HepG2 (cell line): Measurements from ENCODE around the gene PRKCZ. TPM values are rescaled to one million over a fixed set of nuclear protein-coding genes. Genes with fewer than 3 reads are reported as not detected.

Experiments
- BATF2 ChIP-seq: sonication (generic); formaldehyde crosslinking; IDR thresholded peaks from 2 replicates; pipeline ENCODE4 v1.8.0; 2022; ENCODE audit warnings: mild to moderate bottlenecking, missing genetic modification reagents, moderate library complexity
- CCDC6 ChIP-seq: sonication (generic); formaldehyde crosslinking; IDR thresholded peaks from 2 replicates; pipeline ENCODE4 v1.8.1; 2022; ENCODE audit warnings: mild to moderate bottlenecking, missing genetic modification reagents, moderate library complexity
- E2F2 ChIP-seq: sonication (generic); formaldehyde crosslinking; IDR thresholded peaks from 2 replicates; pipeline ENCODE4 v1.4.0; 2020; ENCODE audit warnings: missing genetic modification reagents, borderline replicate concordance
- ELF1 ChIP-seq: sonication (generic); formaldehyde crosslinking; IDR thresholded peaks from 2 replicates; pipeline ENCODE4 v1.4.0; 2020; ENCODE audit warnings: missing genetic modification reagents
- GATA4 ChIP-seq: sonication (generic); IDR thresholded peaks from 2 replicates; pipeline ENCODE4 v1.6.1; 2016; ENCODE audit warnings: antibody characterized with exemption, low read depth, borderline replicate concordance
- HINFP ChIP-seq: sonication (generic); formaldehyde crosslinking; IDR thresholded peaks from 2 replicates; pipeline ENCODE4 v1.4.0; 2020; ENCODE audit warnings: low read depth, mild to moderate bottlenecking, missing genetic modification reagents
- KDM2A ChIP-seq: sonication (generic); formaldehyde crosslinking; IDR thresholded peaks from 2 replicates; pipeline ENCODE4 v1.4.0; 2020; ENCODE audit warnings: low read depth, missing genetic modification reagents, borderline replicate concordance
- KMT2B ChIP-seq: IDR thresholded peaks from 2 replicates; pipeline ENCODE4 v1.6.1; 2016; ENCODE audit warnings: missing genetic modification reagents, missing compliant biosample characterization
- MAFG ChIP-seq: sonication (generic); formaldehyde crosslinking; IDR thresholded peaks from 2 replicates; pipeline ENCODE4 v1.5.1; 2020; ENCODE audit warnings: mild to moderate bottlenecking, missing genetic modification reagents
- TERF1 ChIP-seq: sonication (generic); formaldehyde crosslinking; IDR thresholded peaks from 2 replicates; pipeline ENCODE4 v1.8.0; 2022; ENCODE audit warnings: mild to moderate bottlenecking, missing genetic modification reagents, moderate library complexity
- ZBTB21 ChIP-seq: sonication (generic); formaldehyde crosslinking; IDR thresholded peaks from 2 replicates; pipeline ENCODE4 v1.4.0; 2020; ENCODE audit warnings: missing genetic modification reagents
- ZFP1 ChIP-seq: IDR thresholded peaks from 2 replicates; pipeline ENCODE4 v1.6.1; 2016
- ZNF703 ChIP-seq: sonication (generic); formaldehyde crosslinking; IDR thresholded peaks from 2 replicates; pipeline ENCODE4 v1.5.1; 2020; ENCODE audit warnings: missing genetic modification reagents, mild to moderate bottlenecking, moderate library complexity, borderline replicate concordance
- ZNF737 ChIP-seq: sonication (generic); formaldehyde crosslinking; IDR thresholded peaks from 2 replicates; pipeline ENCODE4 v1.5.0; 2020; ENCODE audit warnings: missing genetic modification reagents, mild to moderate bottlenecking, borderline replicate concordance
- ZNF781 ChIP-seq: sonication (generic); formaldehyde crosslinking; IDR thresholded peaks from 2 replicates; pipeline ENCODE4 v1.5.1; 2020; ENCODE audit warnings: borderline replicate concordance, mild to moderate bottlenecking, missing genetic modification reagents; ENCODE audit errors: not compliant biosample characterization
- ZSCAN12 ChIP-seq: sonication (generic); formaldehyde crosslinking; IDR thresholded peaks from 2 replicates; pipeline ENCODE4 v1.9.0; 2021; ENCODE audit warnings: mild to moderate bottlenecking, missing genetic modification reagents
- polyA plus RNA-seq, 8 experiments: library from polyadenylated mRNA; depleted of rRNA in 3 of 8; stranded (reverse) in 7 of 8; unstranded in 1 of 8; fragments of >200 nt; fragmentation: Illumina TruSeq in 4 of 8; extraction: Trizol in 4 of 8; gene quantifications; 2 replicates each; pipeline versions ENCODE4 v1.2.1 to v1.2.3, GENCODE V29; 2011 to 2016; ENCODE audit warnings: low read depth in 4 of 8, missing spikeins in 1 of 8, mixed read lengths in 1 of 8; ENCODE audit not compliant: insufficient read depth in 1 of 8
- total RNA-seq, 5 experiments: library from RNA; depleted of rRNA; stranded (reverse); fragments of >200 nt; fragmentation: Illumina TruSeq; extraction: Trizol; gene quantifications; 2 replicates each; pipeline ENCODE4 v1.2.3, GENCODE V29; 2016; ENCODE audit warnings: low read depth in 1 of 5

Gene PRKCZ
- total and polyA plus RNA-seq, 2 of the 13 experiments (the other 11 are each of a cell fraction or from before 2014, with no cell fraction given): 34.7 to 85.2 TPM

- no peak for TF ChIP-seq ZNF781 (CRISPR knock-in tag)
- no peak for TF ChIP-seq E2F2 (CRISPR knock-in tag)
- TF ChIP-seq MAFG (CRISPR knock-in tag): no peak
- no peak for TF ChIP-seq TERF1 (CRISPR knock-in tag)
- TF ChIP-seq KDM2A (CRISPR knock-in tag): no peak
- no peak for TF ChIP-seq BATF2
- no peak for TF ChIP-seq GATA4
- TF ChIP-seq ZSCAN12 (CRISPR knock-in tag): no peak
- TF ChIP-seq KMT2B (CRISPR knock-in tag): no peak
- TF ChIP-seq ZNF737: no peak
- TF ChIP-seq ELF1 (CRISPR knock-in tag): no peak
- peak; percentile 12; the same call in 1 of the 2 replicates for TF ChIP-seq HINFP (CRISPR knock-in tag)
- no peak for TF ChIP-seq ZNF703 (CRISPR knock-in tag)
- no peak for TF ChIP-seq ZFP1 (CRISPR knock-in tag)
- TF ChIP-seq ZBTB21 (CRISPR knock-in tag): no peak
- 0 out of 2 replicates have a peak, but pooled peaks have one; percentile 27 for TF ChIP-seq CCDC6 (CRISPR knock-in tag)
These were observed 216 bp downstream of the PRKCZ start (continued) for GRCh38 chr1:2050461-2050792.
